Loucy (cell line): Measurements from ENCODE around the gene GMEB2.

Experiments
- EZH2phosphoT487 ChIP-seq: fragments of 200-600 bp; IDR thresholded peaks from 2 replicates; pipeline ENCODE4 v1.6.1; 2018; ENCODE audit warnings: antibody characterized with exemption, mild to moderate bottlenecking, moderate library complexity, borderline replicate concordance
- TF ChIP-seq, protein P1 (sequence below): fragments of 200-600 bp; sonication (generic); conservative IDR thresholded peaks from 2 replicates; pipeline ENCODE4 v1.5.1; 2014; ENCODE audit warnings: mild to moderate bottlenecking, antibody characterized with exemption, low read length

DNA sequence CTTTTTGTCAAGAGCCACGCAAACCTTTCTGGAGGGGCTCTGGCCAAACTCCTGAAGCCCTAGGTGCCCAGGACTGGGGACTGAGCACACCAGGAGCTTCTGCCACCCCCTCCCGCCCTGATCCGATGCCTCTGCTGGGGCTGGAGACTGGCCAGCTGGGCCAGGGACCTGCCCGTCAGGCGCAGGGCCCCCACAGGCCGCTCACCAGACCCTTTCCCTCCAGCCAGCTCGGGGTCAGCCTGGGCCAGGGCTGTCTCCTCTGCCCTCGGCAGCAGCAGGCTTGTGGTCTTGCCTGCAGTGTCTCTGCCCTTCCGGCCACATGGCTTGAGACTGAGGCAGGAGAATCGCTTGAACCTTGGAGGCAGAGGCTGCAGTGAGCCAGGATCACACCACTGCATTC, 45.8 kb upstream of the GMEB2 start:
- TF ChIP-seq, protein P1, sequence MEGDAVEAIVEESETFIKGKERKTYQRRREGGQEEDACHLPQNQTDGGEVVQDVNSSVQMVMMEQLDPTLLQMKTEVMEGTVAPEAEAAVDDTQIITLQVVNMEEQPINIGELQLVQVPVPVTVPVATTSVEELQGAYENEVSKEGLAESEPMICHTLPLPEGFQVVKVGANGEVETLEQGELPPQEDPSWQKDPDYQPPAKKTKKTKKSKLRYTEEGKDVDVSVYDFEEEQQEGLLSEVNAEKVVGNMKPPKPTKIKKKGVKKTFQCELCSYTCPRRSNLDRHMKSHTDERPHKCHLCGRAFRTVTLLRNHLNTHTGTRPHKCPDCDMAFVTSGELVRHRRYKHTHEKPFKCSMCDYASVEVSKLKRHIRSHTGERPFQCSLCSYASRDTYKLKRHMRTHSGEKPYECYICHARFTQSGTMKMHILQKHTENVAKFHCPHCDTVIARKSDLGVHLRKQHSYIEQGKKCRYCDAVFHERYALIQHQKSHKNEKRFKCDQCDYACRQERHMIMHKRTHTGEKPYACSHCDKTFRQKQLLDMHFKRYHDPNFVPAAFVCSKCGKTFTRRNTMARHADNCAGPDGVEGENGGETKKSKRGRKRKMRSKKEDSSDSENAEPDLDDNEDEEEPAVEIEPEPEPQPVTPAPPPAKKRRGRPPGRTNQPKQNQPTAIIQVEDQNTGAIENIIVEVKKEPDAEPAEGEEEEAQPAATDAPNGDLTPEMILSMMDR, result no peak
- TF ChIP-seq EZH2phosphoT487, result no peak
